IMR-90 (cell line): Measurements from ENCODE around the gene TTLL11. TPM values are rescaled to one million over a fixed set of nuclear protein-coding genes. Genes with fewer than 3 reads are reported as not detected.
A peak's percentile ranks its signal among the peaks of the same experiment; 100 is the strongest.

ENCODE experiments used
- ATAC-seq: fragments of 200-7000 bp; cut with Tn5 transposase; 2 replicates; pipeline ENCODE4 v1.9.1; 2020; ENCODE audit warnings: low read depth, mild to moderate bottlenecking, moderate library complexity
- BruUV-seq: library from RNA; stranded (reverse); fragments of 400-500 nt; replicated peaks from 2 replicates; lab custom pipeline; 2021; lab: Mats Ljungman, UMichigan
- CTCF ChIA-PET: fragments of 300-600 bp; formaldehyde crosslinking; extraction: SDS; loops from one replicate; lab custom pipeline; 2021; ENCODE audit warnings: antibody characterized with exemption; lab: Yijun Ruan, JAX
- POLR2A ChIA-PET: fragments of 300-600 bp; sonication (Branson Sonifier 250); formaldehyde crosslinking; loops from one replicate; lab custom pipeline; 2022; ENCODE audit warnings: antibody characterized with exemption; ENCODE audit not compliant: unreplicated experiment; lab: Charles Lee
- DNase-seq: peaks from one replicate; pipeline ENCODE4 v3.0.0; 2013
- H2AFZ ChIP-seq: replicated peaks from 2 replicates; pipeline ENCODE3; 2013; ENCODE audit warnings: low read length, mild to moderate bottlenecking; ENCODE audit not compliant: poor library complexity
- H2AK5ac ChIP-seq: 2 replicates; pipeline ENCODE4 v1.6.1; 2013; ENCODE audit warnings: low read depth, low read length, inconsistent platforms
- H2AK9ac ChIP-seq: replicated peaks from 2 replicates; pipeline ENCODE3; 2013; ENCODE audit warnings: mild to moderate bottlenecking, low read depth, low read length, moderate library complexity; ENCODE audit not compliant: poor library complexity
- H2BK120ac ChIP-seq: 2 replicates; pipeline ENCODE4 v1.6.1; 2013; ENCODE audit warnings: low read depth, low read length, inconsistent platforms
- H2BK15ac ChIP-seq: 3 replicates; pipeline ENCODE4 v1.6.1; 2013; ENCODE audit warnings: low read depth, low read length, inconsistent platforms
- H2BK20ac ChIP-seq: 2 replicates; pipeline ENCODE4 v1.6.1; 2013; ENCODE audit warnings: low read depth, mild to moderate bottlenecking, inconsistent platforms, low read length, moderate library complexity
- H2BK5ac ChIP-seq: 2 replicates; pipeline ENCODE4 v1.6.1; 2013; ENCODE audit warnings: mild to moderate bottlenecking, low read depth, low read length, inconsistent platforms; ENCODE audit not compliant: poor library complexity, severe bottlenecking
- H3K14ac ChIP-seq: replicated peaks from 2 replicates; pipeline ENCODE4 v1.6.1; 2013; ENCODE audit warnings: low read depth, low read length, inconsistent platforms
- H3K18ac ChIP-seq: 2 replicates; pipeline ENCODE4 v1.6.1; 2013; ENCODE audit warnings: low read depth, low read length, control low read depth
- H3K23ac ChIP-seq: 2 replicates; pipeline ENCODE4 v1.6.1; 2013; ENCODE audit warnings: low read depth, low read length, inconsistent platforms
- H3K27ac ChIP-seq: 2 replicates; pipeline ENCODE4 v1.5.1; 2013; ENCODE audit warnings: mild to moderate bottlenecking, control low read depth, low read length; ENCODE audit not compliant: insufficient read depth
- H3K27me3 ChIP-seq: 2 replicates; pipeline ENCODE4 v1.6.1; 2013; ENCODE audit warnings: low read length; ENCODE audit not compliant: control insufficient read depth, insufficient read depth
- H3K36me3 ChIP-seq: 2 replicates; pipeline ENCODE4 v1.6.1; 2013; ENCODE audit warnings: low read length, mixed read lengths; ENCODE audit not compliant: control insufficient read depth, insufficient read depth
- H3K4ac ChIP-seq: 2 replicates; pipeline ENCODE4 v1.6.1; 2013; ENCODE audit warnings: low read depth, low read length, inconsistent platforms
- H3K4me1 ChIP-seq: 2 replicates; pipeline ENCODE4 v1.6.1; 2013; ENCODE audit warnings: low read length, mixed read lengths; ENCODE audit not compliant: control insufficient read depth, insufficient read depth
- H3K4me2 ChIP-seq: 2 replicates; pipeline ENCODE4 v1.6.1; 2013; ENCODE audit warnings: low read depth, mild to moderate bottlenecking, control low read depth, low read length, moderate library complexity
- H3K4me3 ChIP-seq: 2 replicates; pipeline ENCODE4 v1.5.1; 2013; ENCODE audit warnings: low read depth, mild to moderate bottlenecking, control low read depth, low read length, moderate library complexity; ENCODE audit not compliant: insufficient read depth
- H3K56ac ChIP-seq: 2 replicates; pipeline ENCODE4 v1.6.1; 2013; ENCODE audit warnings: low read length, inconsistent platforms; ENCODE audit not compliant: insufficient read depth; ENCODE audit errors: extremely low read depth
- H3K79me1 ChIP-seq, 2 experiments: 2 replicates each; pipeline ENCODE4 v1.6.1; 2013; ENCODE audit warnings: low read length in 2 of 2, inconsistent platforms in 1 of 2, low read depth in 1 of 2
- H3K9ac ChIP-seq: 2 replicates; pipeline ENCODE4 v1.6.1; 2013; ENCODE audit warnings: low read depth, low read length, control low read depth
- H3K9me1 ChIP-seq: 2 replicates; pipeline ENCODE4 v1.6.1; 2013; ENCODE audit warnings: low read length, inconsistent platforms; ENCODE audit not compliant: insufficient read depth
- H3K9me3 ChIP-seq: 2 replicates; pipeline ENCODE4 v1.6.1; 2013; ENCODE audit warnings: low read length; ENCODE audit not compliant: control insufficient read depth, insufficient read depth
- H4K20me1 ChIP-seq: 2 replicates; pipeline ENCODE4 v1.6.1; 2013; ENCODE audit warnings: low read length, inconsistent platforms; ENCODE audit not compliant: insufficient read depth
- H4K5ac ChIP-seq: 2 replicates; pipeline ENCODE4 v1.6.1; 2013; ENCODE audit warnings: mild to moderate bottlenecking, low read depth, low read length, control low read depth
- H4K8ac ChIP-seq, 2 experiments: 2 replicates each; pipeline ENCODE4 v1.6.1; 2013; ENCODE audit warnings: low read depth in 2 of 2, low read length in 2 of 2, control low read depth in 1 of 2, inconsistent platforms in 1 of 2
- H4K91ac ChIP-seq: 2 replicates; pipeline ENCODE4 v1.6.1; 2013; ENCODE audit warnings: low read depth, low read length, inconsistent platforms; ENCODE audit not compliant: insufficient read depth
- BHLHE40 ChIP-seq: fragments of 150-350 bp; IDR thresholded peaks from 2 replicates; pipeline ENCODE4 v1.6.1; 2016; ENCODE audit warnings: mild to moderate bottlenecking, low read depth, low read length
- CEBPB ChIP-seq: IDR thresholded peaks from 2 replicates; pipeline ENCODE4 v1.6.1; 2012; ENCODE audit warnings: low read depth, low read length, improper control_type of control experiment
- CHD1 ChIP-seq: IDR thresholded peaks from 2 replicates; pipeline ENCODE4 v1.6.1; 2012; ENCODE audit warnings: low read depth, low read length, improper control_type of control experiment
- CTCF ChIP-seq: conservative IDR thresholded peaks from 2 replicates; pipeline ENCODE4 v1.5.1; 2012; ENCODE audit warnings: mild to moderate bottlenecking, low read depth, low read length, improper control_type of control experiment
- ELK1 ChIP-seq: fragments of 150-350 bp; IDR thresholded peaks from 2 replicates; pipeline ENCODE4 v1.6.1; 2016; ENCODE audit warnings: low read depth, mild to moderate bottlenecking, low read length, moderate library complexity, borderline replicate concordance
- FOS ChIP-seq: fragments of 150-350 bp; IDR thresholded peaks from 2 replicates; pipeline ENCODE4 v1.6.1; 2016; ENCODE audit warnings: low read depth, low read length
- MAFK ChIP-seq: IDR thresholded peaks from 2 replicates; pipeline ENCODE4 v1.6.1; 2012; ENCODE audit warnings: low read depth, low read length, improper control_type of control experiment
- MAZ ChIP-seq: IDR thresholded peaks from 2 replicates; pipeline ENCODE4 v1.6.1; 2012; ENCODE audit warnings: low read depth, mild to moderate bottlenecking, low read length, improper control_type of control experiment, moderate library complexity, borderline replicate concordance
- MXI1 ChIP-seq: IDR thresholded peaks from 2 replicates; pipeline ENCODE4 v1.6.1; 2012; ENCODE audit warnings: low read depth, mild to moderate bottlenecking, low read length, moderate library complexity, borderline replicate concordance
- NFE2L2 ChIP-seq: fragments of 150-350 bp; IDR thresholded peaks from 2 replicates; pipeline ENCODE4 v1.6.1; 2016; ENCODE audit warnings: low read depth, mild to moderate bottlenecking, low read length
- POLR2A ChIP-seq: IDR thresholded peaks from 2 replicates; pipeline ENCODE4 v1.6.1; 2012; ENCODE audit warnings: mild to moderate bottlenecking, low read depth, low read length
- RAD21 ChIP-seq: IDR thresholded peaks from 2 replicates; pipeline ENCODE4 v1.6.1; 2012; ENCODE audit warnings: low read length, improper control_type of control experiment
- RCOR1 ChIP-seq: IDR thresholded peaks from 2 replicates; pipeline ENCODE4 v1.6.1; 2012; ENCODE audit warnings: mild to moderate bottlenecking, low read length, improper control_type of control experiment; ENCODE audit not compliant: insufficient replicate concordance
- RFX5 ChIP-seq: IDR thresholded peaks from 2 replicates; pipeline ENCODE4 v1.8.0; 2012; ENCODE audit warnings: low read depth, mild to moderate bottlenecking, low read length, moderate library complexity
- SMC3 ChIP-seq: fragments of 150-350 bp; IDR thresholded peaks from 2 replicates; pipeline ENCODE4 v1.6.1; 2016; ENCODE audit warnings: low read depth, mild to moderate bottlenecking, antibody characterized with exemption, low read length, moderate library complexity
- USF2 ChIP-seq: fragments of 150-350 bp; IDR thresholded peaks from 2 replicates; pipeline ENCODE4 v1.6.1; 2017; ENCODE audit warnings: mild to moderate bottlenecking, antibody characterized with exemption, low read length, low read depth
- WGBS, 2 experiments: methylation state at CpG; one replicate each; pipeline versions ENCODE4 v1.1.5 to v1.1.7; 2013; ENCODE audit warnings: missing lambda C conversion rate in 2 of 2; ENCODE audit not compliant: insufficient read length in 1 of 2; ENCODE audit errors: extremely low coverage in 2 of 2; 5-methylcytosine and 5-hydroxymethylcytosine counted together
- dilution Hi-C: fragments of 300-500 bp; cut with HindIII; formaldehyde crosslinking; loops from one replicate; pipeline ENCODE4 v1.14.3; 2018; ENCODE audit warnings: low sequenced_read_pairs; ENCODE audit not compliant: unreplicated experiment
- in situ Hi-C: fragments of 300-500 bp; cut with MboI; formaldehyde crosslinking; loops from 3 replicates; pipeline ENCODE4 v1.14.3; 2019; ENCODE audit warnings: low sequenced_read_pairs, inconsistent platforms, mixed read lengths
- intact Hi-C: fragments of 100-400 bp; cut with micrococcal nuclease; formaldehyde crosslinking; loops from 2 replicates; pipeline ENCODE4 v1.10.0; 2022
- polyA plus RNA-seq, 3 experiments: library from polyadenylated mRNA; depleted of rRNA; stranded (reverse); fragments of >200 nt; gene quantifications; 2 replicates each; pipeline ENCODE4 v1.2.3, GENCODE V29; 2012; ENCODE audit warnings: low replicate concordance in 1 of 3
- total RNA-seq: library from RNA; depleted of rRNA; stranded (reverse); fragments of >200 nt; gene quantifications from 2 replicates; pipeline ENCODE4 v1.2.3, GENCODE V29; 2012

TTLL11 gene
- total and polyA plus RNA-seq, 2 of the 4 experiments (the other 2 are of a cell fraction), result 2.0 to 4.6 TPM

- ChIA-PET POLR2A (no interaction called here), CTCF (no interaction called here)
- DNase-seq (no peak), ATAC-seq (no peak)
- Histone ChIP-seq H3K56ac (no peak overlapping the region), H3K4me2 (no peak overlapping the region), H3K36me3 (no peaks in the 10 kb centered on the region), H2BK20ac (no peak overlapping the region; the same call in 1 of the 2 replicates), H3K27ac (no peak overlapping the region), H2BK5ac (no peak overlapping the region), H2BK120ac (peak overlapping the region; percentile 40; the same call in 1 of the 2 replicates), H3K79me1 (peaks cover 0 to 7% of the 10 kb centered on the region in 2 experiments; a peak in 1 of 4 replicates), H3K4ac (no peak overlapping the region), H3K18ac (no peak overlapping the region), H3K27me3 (no peaks in the 10 kb centered on the region), H3K9ac (no peak overlapping the region), H4K91ac (no peak overlapping the region), H4K20me1 (no peaks in the 10 kb centered on the region), H3K9me1 (peaks cover 13% of the 10 kb centered on the region), H4K8ac (no peak overlapping the region), H2AK5ac (peak overlapping the region; percentile 48; the same call in 1 of the 2 replicates), H3K9me3 (no peaks in the 10 kb centered on the region), H2AFZ (no peak overlapping the region), H2BK15ac (peak overlapping the region; percentile 35; the same call in 1 of the 3 replicates), H3K4me3 (no peak overlapping the region), H3K23ac (no peak overlapping the region), H2AK9ac (peak overlapping the region; percentile 69), H3K4me1 (peaks cover 9% of the 10 kb centered on the region), H4K5ac (no peak overlapping the region), H3K14ac (0 out of 2 replicates have a peak overlapping the region, but pooled peaks have one; percentile 6)
- 97% methylated on average over 6 of the region's 15 CpGs; no CpG with 5 or more reads in 1 of the 2 experiments for WGBS, 2 experiments
- dilution Hi-C loops, result no loop called here
- no peak for TF ChIP-seq RAD21
- no peak for TF ChIP-seq MXI1
- TF ChIP-seq MAZ, result no peak
- TF ChIP-seq POLR2A, result no peak
- no peak for TF ChIP-seq NFE2L2
- TF ChIP-seq USF2, result no peak
- no peak for TF ChIP-seq CTCF
- no peak for TF ChIP-seq CEBPB
- TF ChIP-seq RCOR1, result no peak
- no peak for TF ChIP-seq RFX5
- TF ChIP-seq MAFK, result no peak
- TF ChIP-seq CHD1, result no peak
- TF ChIP-seq ELK1, result no peak
- no peak for TF ChIP-seq FOS
- no peak for TF ChIP-seq BHLHE40
- TF ChIP-seq SMC3, result no peak
- intact Hi-C loops, result no loop called here
- no TSS peak for BruUV-seq
- in situ Hi-C loops, result no loop called here
These were observed 150.2 kb downstream of the TTLL11 start for GRCh38 chr9:121942866-121943382.
